HepG2 (cell line): Measurements from ENCODE around the gene ACTR1A. TPM values are rescaled to one million over a fixed set of nuclear protein-coding genes. Genes with fewer than 3 reads are reported as not detected.

ENCODE experiments used
- ARNTL ChIP-seq: sonication (generic); formaldehyde crosslinking; IDR thresholded peaks from 2 replicates; pipeline ENCODE4 v1.4.0; 2020; ENCODE audit warnings: mild to moderate bottlenecking, missing genetic modification reagents
- CEBPG ChIP-seq: IDR thresholded peaks from 2 replicates; pipeline ENCODE4 v1.6.1; 2016
- CHD2 ChIP-seq: IDR thresholded peaks from 2 replicates; pipeline ENCODE4 v1.6.1; 2011; ENCODE audit warnings: low read depth, low read length, improper control_type of control experiment
- DR1 ChIP-seq: sonication (generic); formaldehyde crosslinking; IDR thresholded peaks from 2 replicates; pipeline ENCODE4 v1.8.0; 2021; ENCODE audit warnings: mild to moderate bottlenecking, missing genetic modification reagents, inconsistent platforms
- GZF1 ChIP-seq: sonication (generic); formaldehyde crosslinking; IDR thresholded peaks from 2 replicates; pipeline ENCODE4 v1.5.1; 2020; ENCODE audit warnings: mild to moderate bottlenecking, missing genetic modification reagents
- HNRNPUL1 ChIP-seq: fragments of 200-400 bp; formaldehyde crosslinking; IDR thresholded peaks from 2 replicates; pipeline ENCODE4 v1.6.1; 2017; ENCODE audit warnings: low read depth, mild to moderate bottlenecking, low read length, moderate library complexity
- HOXD1 ChIP-seq: sonication (generic); formaldehyde crosslinking; IDR thresholded peaks from 2 replicates; pipeline ENCODE4 v1.5.0; 2020; ENCODE audit warnings: missing genetic modification reagents
- KDM3A ChIP-seq: IDR thresholded peaks from 2 replicates; pipeline ENCODE4 v1.6.1; 2018; ENCODE audit warnings: low read depth, missing compliant biosample characterization
- KDM4B ChIP-seq: sonication (generic); formaldehyde crosslinking; IDR thresholded peaks from 2 replicates; pipeline ENCODE4 v1.4.0; 2020; ENCODE audit warnings: missing genetic modification reagents
- MAFK ChIP-seq, 2 experiments: IDR thresholded peaks in 1 of 2; conservative IDR thresholded peaks in 1 of 2; 2 replicates each; pipeline ENCODE4 v1.6.1; 2011; ENCODE audit warnings: improper control_type of control experiment in 2 of 2, low read length in 2 of 2
- PITX1 ChIP-seq: sonication (generic); formaldehyde crosslinking; IDR thresholded peaks from 2 replicates; pipeline ENCODE4 v1.5.1; 2020; ENCODE audit warnings: mild to moderate bottlenecking, missing genetic modification reagents
- RFXAP ChIP-seq: sonication (generic); formaldehyde crosslinking; IDR thresholded peaks from 2 replicates; pipeline ENCODE4 v1.4.0; 2020; ENCODE audit warnings: missing genetic modification reagents, borderline replicate concordance
- SAFB2 ChIP-seq: sonication (generic); formaldehyde crosslinking; IDR thresholded peaks from 2 replicates; pipeline ENCODE4 v1.5.1; 2020; ENCODE audit warnings: missing genetic modification reagents, low read depth, mild to moderate bottlenecking, borderline replicate concordance
- SP1 ChIP-seq, 2 experiments: fragments of 450-650 bp in 1 of 2; sonication (generic) in 1 of 2; formaldehyde crosslinking in 1 of 2; IDR thresholded peaks; 2 replicates each; pipeline versions ENCODE4 v1.4.0 to v1.6.1; 2016 to 2020; ENCODE audit warnings: missing genetic modification reagents in 1 of 2
- SP4 ChIP-seq: sonication (generic); formaldehyde crosslinking; IDR thresholded peaks from 2 replicates; pipeline ENCODE4 v1.8.1; 2023; ENCODE audit warnings: mild to moderate bottlenecking, missing genetic modification reagents
- SRSF4 ChIP-seq: fragments of 200-400 bp; formaldehyde crosslinking; IDR thresholded peaks from one replicate; pipeline ENCODE4 v1.6.1; 2018; ENCODE audit warnings: mild to moderate bottlenecking, low read depth, low read length, moderate library complexity; ENCODE audit not compliant: poor library complexity, severe bottlenecking
- ZFP36L1 ChIP-seq: sonication (generic); formaldehyde crosslinking; IDR thresholded peaks from 2 replicates; pipeline ENCODE4 v1.8.0; 2022; ENCODE audit warnings: mild to moderate bottlenecking, missing genetic modification reagents, moderate library complexity
- ZFY ChIP-seq: sonication (generic); formaldehyde crosslinking; IDR thresholded peaks from 2 replicates; pipeline ENCODE4 v1.4.0; 2020; ENCODE audit warnings: missing genetic modification reagents
- ZKSCAN8 ChIP-seq: IDR thresholded peaks from 2 replicates; pipeline ENCODE4 v1.6.1; 2016; ENCODE audit warnings: borderline replicate concordance, missing genetic modification reagents, missing compliant biosample characterization
- ZNF256 ChIP-seq: sonication (generic); formaldehyde crosslinking; conservative IDR thresholded peaks from 2 replicates; pipeline ENCODE4 v1.4.0; 2020; ENCODE audit warnings: missing genetic modification reagents
- ZNF264 ChIP-seq: sonication (generic); formaldehyde crosslinking; IDR thresholded peaks from 2 replicates; pipeline ENCODE4 v1.4.0; 2020; ENCODE audit warnings: missing genetic modification reagents
- ZNF430 ChIP-seq: sonication (generic); formaldehyde crosslinking; IDR thresholded peaks from 2 replicates; pipeline ENCODE4 v1.9.0; 2021; ENCODE audit warnings: mild to moderate bottlenecking, missing genetic modification reagents
- ZNF44 ChIP-seq: sonication (generic); formaldehyde crosslinking; IDR thresholded peaks from 2 replicates; pipeline ENCODE4 v1.5.1; 2020; ENCODE audit warnings: mild to moderate bottlenecking, missing genetic modification reagents
- ZNF788 ChIP-seq: sonication (generic); formaldehyde crosslinking; IDR thresholded peaks from 2 replicates; pipeline ENCODE4 v1.5.0; 2020; ENCODE audit warnings: mild to moderate bottlenecking, missing genetic modification reagents, borderline replicate concordance
- polyA plus RNA-seq, 8 experiments: library from polyadenylated mRNA; depleted of rRNA in 3 of 8; stranded (reverse) in 7 of 8; unstranded in 1 of 8; fragments of >200 nt; fragmentation: Illumina TruSeq in 4 of 8; extraction: Trizol in 4 of 8; gene quantifications; 2 replicates each; pipeline versions ENCODE4 v1.2.1 to v1.2.3, GENCODE V29; 2011 to 2016; ENCODE audit warnings: low read depth in 4 of 8, missing spikeins in 1 of 8, mixed read lengths in 1 of 8; ENCODE audit not compliant: insufficient read depth in 1 of 8
- total RNA-seq, 5 experiments: library from RNA; depleted of rRNA; stranded (reverse); fragments of >200 nt; fragmentation: Illumina TruSeq; extraction: Trizol; gene quantifications; 2 replicates each; pipeline ENCODE4 v1.2.3, GENCODE V29; 2016; ENCODE audit warnings: low read depth in 1 of 5
- TF ChIP-seq, protein P1 (sequence below): sonication (generic); formaldehyde crosslinking; IDR thresholded peaks from 2 replicates; pipeline ENCODE4 v1.4.0; 2020; ENCODE audit warnings: missing genetic modification reagents
- TF ChIP-seq, protein P2 (sequence below): sonication (generic); formaldehyde crosslinking; IDR thresholded peaks from 2 replicates; pipeline ENCODE4 v1.5.0; 2020; ENCODE audit warnings: mild to moderate bottlenecking, missing genetic modification reagents
- TF ChIP-seq, protein P3 (sequence below): sonication (generic); formaldehyde crosslinking; IDR thresholded peaks from 2 replicates; pipeline ENCODE4 v1.5.1; 2020; ENCODE audit warnings: mild to moderate bottlenecking, missing genetic modification reagents, moderate library complexity
- TF ChIP-seq, protein P4 (sequence below): sonication (generic); formaldehyde crosslinking; IDR thresholded peaks from 2 replicates; pipeline ENCODE4 v1.8.0; 2023; ENCODE audit warnings: mild to moderate bottlenecking, missing genetic modification reagents

The ACTR1A gene
- total and polyA plus RNA-seq, 2 of the 13 experiments (the other 11 are each of a cell fraction or from before 2014, with no cell fraction given) = 59.6 to 62.8 TPM

DNA sequence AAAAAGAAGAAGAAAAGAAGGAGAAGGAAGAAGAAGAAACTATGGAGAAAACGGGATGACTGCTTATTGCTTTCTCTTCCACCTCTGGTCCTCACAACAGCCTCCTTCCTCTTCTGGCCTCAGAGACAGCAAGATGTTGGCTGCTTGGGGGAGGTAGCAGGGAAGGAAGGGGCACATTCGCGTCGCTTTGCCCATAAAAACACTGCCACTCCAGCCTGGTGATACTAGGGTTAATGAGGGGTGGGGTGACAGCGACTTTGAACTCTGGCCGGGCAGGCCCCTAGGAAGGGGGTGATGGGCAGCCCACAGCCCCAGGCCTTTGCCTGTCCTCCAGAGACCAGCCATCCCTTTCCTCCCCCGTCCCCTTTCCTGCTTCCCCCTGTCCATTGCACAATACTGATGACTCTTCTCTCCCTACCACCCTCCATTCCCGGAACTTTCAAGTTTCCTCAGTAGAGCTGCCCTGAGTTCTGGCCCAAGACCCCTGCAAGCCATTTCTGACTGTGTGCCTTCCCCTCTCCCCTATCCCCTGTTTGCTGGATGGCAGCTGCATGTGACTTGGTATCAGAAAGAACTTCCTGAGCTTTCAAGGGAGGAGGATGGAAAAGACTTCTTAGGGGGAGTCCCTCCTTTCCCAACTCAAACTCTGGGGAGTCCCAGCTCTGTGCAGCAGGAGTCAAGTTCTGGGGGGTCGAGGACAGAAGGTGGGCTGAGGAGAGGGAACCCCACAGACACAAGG is 67.9 kb downstream of the ACTR1A start (continued):
- TF ChIP-seq PITX1 (CRISPR knock-in tag) = no peak
- no peak for TF ChIP-seq SP1 (IDR thresholded peaks at IDR 0.05)
- TF ChIP-seq SP1 (CRISPR knock-in tag; IDR thresholded peaks at IDR 0.05) = peak; percentile 61
- no peak for TF ChIP-seq ZNF44 (CRISPR knock-in tag)
- TF ChIP-seq, protein P1, sequence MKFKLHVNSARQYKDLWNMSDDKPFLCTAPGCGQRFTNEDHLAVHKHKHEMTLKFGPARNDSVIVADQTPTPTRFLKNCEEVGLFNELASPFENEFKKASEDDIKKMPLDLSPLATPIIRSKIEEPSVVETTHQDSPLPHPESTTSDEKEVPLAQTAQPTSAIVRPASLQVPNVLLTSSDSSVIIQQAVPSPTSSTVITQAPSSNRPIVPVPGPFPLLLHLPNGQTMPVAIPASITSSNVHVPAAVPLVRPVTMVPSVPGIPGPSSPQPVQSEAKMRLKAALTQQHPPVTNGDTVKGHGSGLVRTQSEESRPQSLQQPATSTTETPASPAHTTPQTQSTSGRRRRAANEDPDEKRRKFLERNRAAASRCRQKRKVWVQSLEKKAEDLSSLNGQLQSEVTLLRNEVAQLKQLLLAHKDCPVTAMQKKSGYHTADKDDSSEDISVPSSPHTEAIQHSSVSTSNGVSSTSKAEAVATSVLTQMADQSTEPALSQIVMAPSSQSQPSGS (CRISPR knock-in tag) = no peak
- no peak for TF ChIP-seq HOXD1 (CRISPR knock-in tag)
- no peak for TF ChIP-seq CHD2
- TF ChIP-seq GZF1 = no peak
- TF ChIP-seq, protein P2, sequence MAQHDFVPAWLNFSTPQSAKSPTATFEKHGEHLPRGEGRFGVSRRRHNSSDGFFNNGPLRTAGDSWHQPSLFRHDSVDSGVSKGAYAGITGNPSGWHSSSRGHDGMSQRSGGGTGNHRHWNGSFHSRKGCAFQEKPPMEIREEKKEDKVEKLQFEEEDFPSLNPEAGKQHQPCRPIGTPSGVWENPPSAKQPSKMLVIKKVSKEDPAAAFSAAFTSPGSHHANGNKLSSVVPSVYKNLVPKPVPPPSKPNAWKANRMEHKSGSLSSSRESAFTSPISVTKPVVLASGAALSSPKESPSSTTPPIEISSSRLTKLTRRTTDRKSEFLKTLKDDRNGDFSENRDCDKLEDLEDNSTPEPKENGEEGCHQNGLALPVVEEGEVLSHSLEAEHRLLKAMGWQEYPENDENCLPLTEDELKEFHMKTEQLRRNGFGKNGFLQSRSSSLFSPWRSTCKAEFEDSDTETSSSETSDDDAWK = no peak
- no peak for TF ChIP-seq ARNTL (CRISPR knock-in tag)
- no peak for TF ChIP-seq KDM3A
- TF ChIP-seq SRSF4 = no peak
- no peak for TF ChIP-seq SP4 (CRISPR knock-in tag)
- no peak for TF ChIP-seq RFXAP (CRISPR knock-in tag)
- TF ChIP-seq, protein P3, sequence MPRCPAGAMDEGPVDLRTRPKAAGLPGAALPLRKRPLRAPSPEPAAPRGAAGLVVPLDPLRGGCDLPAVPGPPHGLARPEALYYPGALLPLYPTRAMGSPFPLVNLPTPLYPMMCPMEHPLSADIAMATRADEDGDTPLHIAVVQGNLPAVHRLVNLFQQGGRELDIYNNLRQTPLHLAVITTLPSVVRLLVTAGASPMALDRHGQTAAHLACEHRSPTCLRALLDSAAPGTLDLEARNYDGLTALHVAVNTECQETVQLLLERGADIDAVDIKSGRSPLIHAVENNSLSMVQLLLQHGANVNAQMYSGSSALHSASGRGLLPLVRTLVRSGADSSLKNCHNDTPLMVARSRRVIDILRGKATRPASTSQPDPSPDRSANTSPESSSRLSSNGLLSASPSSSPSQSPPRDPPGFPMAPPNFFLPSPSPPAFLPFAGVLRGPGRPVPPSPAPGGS = no peak
- no peak for TF ChIP-seq KDM4B (CRISPR knock-in tag)
- no peak for TF ChIP-seq HNRNPUL1
- TF ChIP-seq ZFP36L1 (CRISPR knock-in tag) = peak; percentile 27; the same call in 1 of the 2 replicates
- TF ChIP-seq ZFY (CRISPR knock-in tag) = no peak; the same call in 1 of the 2 replicates
- TF ChIP-seq ZNF788 (CRISPR knock-in tag) = peak; percentile 72
- TF ChIP-seq ZNF430 (CRISPR knock-in tag) = no peak
- TF ChIP-seq MAFK (conservative IDR thresholded peaks at IDR 0.05 in 1 of 2, IDR thresholded peaks at IDR 0.05 in 1 of 2; ENCODE audit: low read length in 2 of 2) = no peak
- TF ChIP-seq ZNF256 (CRISPR knock-in tag) = no peak
- TF ChIP-seq DR1 (CRISPR knock-in tag) = no peak; the same call in 1 of the 2 replicates
- TF ChIP-seq SAFB2 (CRISPR knock-in tag) = peak; percentile 53; the same call in 1 of the 2 replicates
- peak; percentile 96 for TF ChIP-seq CEBPG (CRISPR knock-in tag)
- no peak for TF ChIP-seq ZNF264 (CRISPR knock-in tag)
- TF ChIP-seq, protein P4, sequence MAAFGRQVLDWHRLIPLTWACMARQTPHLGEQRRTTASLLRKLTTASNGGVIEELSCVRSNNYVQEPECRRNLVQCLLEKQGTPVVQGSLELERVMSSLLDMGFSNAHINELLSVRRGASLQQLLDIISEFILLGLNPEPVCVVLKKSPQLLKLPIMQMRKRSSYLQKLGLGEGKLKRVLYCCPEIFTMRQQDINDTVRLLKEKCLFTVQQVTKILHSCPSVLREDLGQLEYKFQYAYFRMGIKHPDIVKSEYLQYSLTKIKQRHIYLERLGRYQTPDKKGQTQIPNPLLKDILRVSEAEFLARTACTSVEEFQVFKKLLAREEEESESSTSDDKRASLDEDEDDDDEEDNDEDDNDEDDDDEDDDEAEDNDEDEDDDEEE = no peak
- no peak for TF ChIP-seq ZKSCAN8
